Adrenal gland (tissue), 12 donors: ENCODE data around the gene RPL10. TPM values are rescaled to one million over a fixed set of nuclear protein-coding genes. Genes with fewer than 3 reads are reported as not detected.

Source experiments
- DNase-seq, 7 donors: peaks; one replicate each; pipeline ENCODE4 v3.0.0-alpha.2; 2019 to 2020
- H3K27ac ChIP-seq, 5 donors: fragments of 200-600 bp; sonication (generic) in 4 of 5; 1 replicate in 3 of 5; 2 replicates in 2 of 5; pipeline versions ENCODE4 v1.5.1 to v1.8.0; 2016 to 2020; ENCODE audit warnings: mild to moderate bottlenecking in 1 of 5
- H3K27me3 ChIP-seq: fragments of 200-600 bp; 2 replicates; pipeline ENCODE4 v1.8.0; 2021
- H3K36me3 ChIP-seq, 2 donors: fragments of 200-600 bp; replicated peaks in 1 of 2; 1 replicate in 1 of 2; 2 replicates in 1 of 2; pipeline versions ENCODE4 v1.5.1 to v1.8.0; 2018 to 2022
- H3K4me1 ChIP-seq, 2 donors: fragments of 200-600 bp; replicated peaks in 1 of 2; 1 replicate in 1 of 2; 2 replicates in 1 of 2; pipeline versions ENCODE4 v1.5.1 to v1.8.0; 2018 to 2021
- H3K4me3 ChIP-seq, 4 donors: fragments of 200-600 bp; sonication (generic) in 3 of 4; one replicate each; pipeline ENCODE4 v1.5.1; 2016 to 2018
- H3K9me3 ChIP-seq, 3 donors: fragments of 200-600 bp; sonication (generic) in 1 of 3; replicated peaks in 1 of 3; 1 replicate in 2 of 3; 2 replicates in 1 of 3; pipeline versions ENCODE4 v1.5.1 to v1.8.0; 2016 to 2021
- POLR2A ChIP-seq, 2 donors: fragments of 450-650 bp; IDR thresholded peaks; one replicate each; pipeline ENCODE4 v1.6.1; 2017; ENCODE audit warnings: antibody characterized with exemption in 2 of 2, mild to moderate bottlenecking in 2 of 2, moderate library complexity in 1 of 2
- WGBS, 4 donors: extraction: QIAGEN DNeasy Blood & Tissue Kit in 2 of 4; methylation state at CpG; one replicate each; pipeline versions ENCODE4 v1.1.5 to v1.1.7; 2013 to 2017; 5-methylcytosine and 5-hydroxymethylcytosine counted together
- intact Hi-C, 2 donors: fragments of 100-400 bp; cut with DNase I; formaldehyde crosslinking; loops; one replicate each; pipeline versions ENCODE4 v1.14.1 to v1.15.0; 2022 to 2023
- polyA plus RNA-seq, 3 donors: library from polyadenylated mRNA; stranded (reverse); fragments of 200-250 nt in 2 of 3; fragments of 350-450 nt in 1 of 3; fragmentation: Illumina TruSeq in 1 of 3; extraction: RNeasy Lipid Tissue Mini Kit (QIAGEN cat#74804) in 1 of 3; gene quantifications; one replicate each; pipeline ENCODE4 v1.2.3, GENCODE V29; 2013 to 2014
- total RNA-seq, 9 donors: library from RNA; depleted of rRNA in 4 of 9; stranded (reverse); fragments of >200 nt in 4 of 9; fragments of 120-200 nt in 1 of 9; fragmentation: NEBNext Ultra II Directional in 1 of 9; extraction: Animal tissue kit (Norgen Biotek cat#: 25700) in 1 of 9; gene quantifications; one replicate each; pipeline versions ENCODE4 v1.1.0 to v1.2.4, GENCODE V29; 2013 to 2023
- TF ChIP-seq, protein P1 (sequence below), 6 experiments: fragments of 450-650 bp in 4 of 6; fragments of 200-600 bp in 2 of 6; sonication (generic) in 1 of 6; IDR thresholded peaks; 1 replicate in 5 of 6; 2 replicates in 1 of 6; pipeline versions ENCODE4 v1.5.1 to v1.8.0; 2016 to 2021; ENCODE audit warnings: antibody characterized with exemption in 6 of 6, mild to moderate bottlenecking in 2 of 6, moderate library complexity in 1 of 6
- donor health status: healthy with polysubstance abuse.
- donor health status: Bipolar disorder and iron deficiency.
- donor health status: DM: yes; HTN: yes; CAD: no.
- donor health status: DM: no; HTN: no; CAD: no.
- donor health status: DM: no; HTN: no; CAD: no.
- donor health status: DM: yes; HTN: yes; CAD: no.

Gene RPL10
- total and polyA plus RNA-seq, 12 donors = 626 to 5,287 (median 2,443) TPM

DNA sequence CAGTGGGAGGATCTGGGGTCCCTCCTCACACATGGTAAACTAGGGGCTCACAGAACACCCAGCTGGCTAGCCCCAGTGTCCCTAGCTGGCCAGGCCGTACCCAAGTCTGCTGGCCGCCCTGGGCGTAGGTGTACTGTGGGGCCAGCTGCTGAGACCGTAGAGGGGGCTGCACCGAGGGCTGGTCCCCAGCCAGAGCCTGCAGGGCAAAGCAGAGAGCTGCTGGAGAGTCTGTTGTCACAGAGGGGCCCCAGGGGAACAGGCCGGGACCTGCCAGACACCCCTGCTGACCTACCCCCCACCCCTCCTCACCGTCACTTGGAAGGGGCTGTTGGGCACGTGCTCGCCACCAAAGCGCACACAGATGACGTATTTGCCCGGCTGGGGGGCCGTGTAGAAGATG, 43.7 kb upstream of the RPL10 start:
- H3K36me3 ChIP-seq = peaks cover 0 to 97% of the 10 kb centered on the region in 2 donors
- WGBS, 4 donors = 88 to 91% methylated on average over 13 of the region's 13 CpGs; no CpG with 5 or more reads in 2 of the 4 donors
- no peak for DNase-seq

DNA sequence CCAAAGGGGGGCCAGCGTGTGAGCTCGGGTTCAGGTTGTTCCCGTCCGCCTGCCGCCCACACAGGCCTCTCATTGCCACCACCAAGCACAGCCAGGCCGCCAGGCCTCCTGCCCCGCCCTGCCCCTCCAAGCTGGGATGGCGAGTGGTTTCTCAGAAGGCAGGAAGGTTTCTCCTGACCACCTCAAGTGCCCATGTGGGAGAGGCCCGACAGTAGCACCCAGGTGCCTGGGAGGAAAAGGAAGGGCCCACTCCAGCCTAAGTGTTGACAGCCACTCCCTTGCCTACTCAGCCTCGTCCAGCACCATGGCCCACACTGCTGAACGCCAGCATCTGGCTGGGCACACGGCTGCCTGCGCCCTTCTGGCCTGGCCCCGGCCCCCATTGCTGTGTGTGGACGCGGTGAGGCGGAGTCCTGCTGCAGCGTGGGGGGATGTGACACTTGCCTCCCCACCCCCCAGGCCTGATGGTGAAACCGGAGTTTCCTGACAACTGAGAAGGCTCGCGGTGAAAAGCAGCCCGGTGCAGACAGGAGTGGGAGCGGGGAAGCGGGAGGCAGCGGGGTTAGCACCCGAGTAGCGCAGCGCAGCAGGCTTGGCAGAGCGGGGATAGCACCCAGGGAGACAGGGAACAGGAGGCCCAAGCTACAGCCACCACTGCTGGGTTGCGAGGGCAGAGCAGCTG, 42.9 kb upstream of the RPL10 start:
- no peak overlapping the region for H3K27ac ChIP-seq
- 82 to 90% (median 87%) methylated on average over 12 to 30 of the region's 30 CpGs for WGBS, 4 donors
- no peak for TF ChIP-seq POLR2A (IDR thresholded peaks at IDR 0.05)
- TF ChIP-seq, protein P1, sequence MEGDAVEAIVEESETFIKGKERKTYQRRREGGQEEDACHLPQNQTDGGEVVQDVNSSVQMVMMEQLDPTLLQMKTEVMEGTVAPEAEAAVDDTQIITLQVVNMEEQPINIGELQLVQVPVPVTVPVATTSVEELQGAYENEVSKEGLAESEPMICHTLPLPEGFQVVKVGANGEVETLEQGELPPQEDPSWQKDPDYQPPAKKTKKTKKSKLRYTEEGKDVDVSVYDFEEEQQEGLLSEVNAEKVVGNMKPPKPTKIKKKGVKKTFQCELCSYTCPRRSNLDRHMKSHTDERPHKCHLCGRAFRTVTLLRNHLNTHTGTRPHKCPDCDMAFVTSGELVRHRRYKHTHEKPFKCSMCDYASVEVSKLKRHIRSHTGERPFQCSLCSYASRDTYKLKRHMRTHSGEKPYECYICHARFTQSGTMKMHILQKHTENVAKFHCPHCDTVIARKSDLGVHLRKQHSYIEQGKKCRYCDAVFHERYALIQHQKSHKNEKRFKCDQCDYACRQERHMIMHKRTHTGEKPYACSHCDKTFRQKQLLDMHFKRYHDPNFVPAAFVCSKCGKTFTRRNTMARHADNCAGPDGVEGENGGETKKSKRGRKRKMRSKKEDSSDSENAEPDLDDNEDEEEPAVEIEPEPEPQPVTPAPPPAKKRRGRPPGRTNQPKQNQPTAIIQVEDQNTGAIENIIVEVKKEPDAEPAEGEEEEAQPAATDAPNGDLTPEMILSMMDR (IDR thresholded peaks at IDR 0.05) = no peak
- peaks cover 0 to 97% of the 10 kb centered on the region in 2 donors for H3K36me3 ChIP-seq
- H3K4me1 ChIP-seq = no peaks in the 10 kb centered on the region
- H3K27me3 ChIP-seq = no peaks in the 10 kb centered on the region
- intact Hi-C loops = no loop called here
- DNase-seq = no peak
- no peaks in the 10 kb centered on the region for H3K9me3 ChIP-seq
- no peak overlapping the region for H3K4me3 ChIP-seq

More for the DNA sequence above, 43.7 kb upstream of the RPL10 start:
- H3K9me3 ChIP-seq = no peaks in the 10 kb centered on the region
- H3K27me3 ChIP-seq = no peaks in the 10 kb centered on the region
- H3K27ac ChIP-seq = no peak overlapping the region
- no peaks in the 10 kb centered on the region for H3K4me1 ChIP-seq
- TF ChIP-seq, protein P1 (IDR thresholded peaks at IDR 0.05) = no peak
- no peak for TF ChIP-seq POLR2A (IDR thresholded peaks at IDR 0.05)
- intact Hi-C loops = no loop called here
- no peak overlapping the region for H3K4me3 ChIP-seq

DNA sequence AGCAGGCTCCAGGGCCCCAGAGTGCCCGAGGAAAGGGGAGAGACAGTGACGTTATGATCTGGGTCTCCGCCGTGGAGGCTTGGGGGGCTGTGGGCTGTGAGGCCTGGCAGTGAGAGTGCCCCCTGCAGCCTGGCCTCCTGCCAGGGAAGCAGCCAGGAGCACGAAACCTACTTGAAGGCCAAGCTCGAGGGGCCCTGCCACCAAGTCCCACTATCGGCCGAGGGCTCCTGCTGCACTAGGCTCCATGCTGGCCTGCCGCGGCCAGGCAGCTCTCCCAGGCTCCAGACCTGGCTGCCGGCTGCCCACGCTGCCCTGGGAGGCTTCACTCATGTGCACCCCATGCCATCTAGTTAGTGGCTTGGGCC, 42.4 kb upstream of the RPL10 start:
- intact Hi-C loops = no loop called here
- H3K27ac ChIP-seq = no peak overlapping the region
- WGBS, 4 donors = 73 to 85% (median 77%) methylated on average over 8 to 12 of the region's 12 CpGs; no CpG with 5 or more reads in 1 of the 4 donors
- H3K4me3 ChIP-seq = no peak overlapping the region
- H3K27me3 ChIP-seq = no peaks in the 10 kb centered on the region
- peaks cover 0 to 97% of the 10 kb centered on the region in 2 donors for H3K36me3 ChIP-seq
- no peaks in the 10 kb centered on the region for H3K4me1 ChIP-seq
- no peak for TF ChIP-seq POLR2A (IDR thresholded peaks at IDR 0.05)
- TF ChIP-seq, protein P1 (IDR thresholded peaks at IDR 0.05) = no peak
- no peak for DNase-seq
- no peaks in the 10 kb centered on the region for H3K9me3 ChIP-seq

- TF ChIP-seq, protein P1 (IDR thresholded peaks at IDR 0.05) = no peak
- no peak for TF ChIP-seq POLR2A (IDR thresholded peaks at IDR 0.05)
- no peak overlapping the region for H3K27ac ChIP-seq
- H3K9me3 ChIP-seq = no peaks in the 10 kb centered on the region
- DNase-seq = no peak
- H3K4me3 ChIP-seq = no peak overlapping the region
- no peaks in the 10 kb centered on the region for H3K4me1 ChIP-seq
- no peaks in the 10 kb centered on the region for H3K27me3 ChIP-seq
- intact Hi-C loops = no loop called here
- 68 to 100% (median 85%) methylated on average over 1 to 13 of the region's 13 CpGs for WGBS, 4 donors
- peaks cover 0 to 94% of the 10 kb centered on the region in 2 donors for H3K36me3 ChIP-seq
Measured at GRCh38 chrX:154356596-154356995, 41.6 kb upstream of the RPL10 start.
